H9 (cell line): Measurements from ENCODE around the gene PTPRN2. TPM values are rescaled to one million over a fixed set of nuclear protein-coding genes. Genes with fewer than 3 reads are reported as not detected.

ENCODE experiments used
- DNase-seq: peaks from one replicate; pipeline ENCODE4 v3.0.0-alpha.2; 2017
- H2AFZ ChIP-seq: one replicate; pipeline ENCODE4 v1.6.1; 2013; ENCODE audit warnings: mild to moderate bottlenecking, low read length, control low read depth, moderate library complexity
- H2AK5ac ChIP-seq: 2 replicates; pipeline ENCODE4 v1.6.1; 2013; ENCODE audit warnings: low read length, control low read depth, mixed read lengths; ENCODE audit not compliant: insufficient read length
- H2BK120ac ChIP-seq: one replicate; pipeline ENCODE4 v1.6.1; 2013; ENCODE audit warnings: low read depth, mild to moderate bottlenecking, low read length, control low read depth, inconsistent platforms; ENCODE audit not compliant: poor library complexity, severe bottlenecking
- H2BK12ac ChIP-seq: 2 replicates; pipeline ENCODE4 v1.6.1; 2013; ENCODE audit warnings: low read length, control low read depth, mixed read lengths, low read depth; ENCODE audit not compliant: insufficient read length
- H2BK15ac ChIP-seq: 2 replicates; pipeline ENCODE4 v1.6.1; 2013; ENCODE audit warnings: low read depth, low read length, control low read depth
- H2BK20ac ChIP-seq: one replicate; pipeline ENCODE4 v1.6.1; 2013; ENCODE audit warnings: low read depth, mild to moderate bottlenecking, low read length, control low read depth, inconsistent platforms; ENCODE audit not compliant: poor library complexity, severe bottlenecking
- H2BK5ac ChIP-seq: 2 replicates; pipeline ENCODE4 v1.6.1; 2013; ENCODE audit warnings: low read length, control low read depth, mixed read lengths; ENCODE audit not compliant: insufficient read length
- H3K14ac ChIP-seq: 2 replicates; pipeline ENCODE4 v1.6.1; 2013; ENCODE audit warnings: low read length, control low read depth; ENCODE audit not compliant: insufficient read depth
- H3K18ac ChIP-seq: 2 replicates; pipeline ENCODE4 v1.6.1; 2013; ENCODE audit warnings: low read depth, mild to moderate bottlenecking, mixed read lengths, low read length, control low read depth; ENCODE audit not compliant: insufficient read length
- H3K23ac ChIP-seq: 2 replicates; pipeline ENCODE4 v1.6.1; 2013; ENCODE audit warnings: low read length, control low read depth, mixed read lengths, low read depth; ENCODE audit not compliant: insufficient read length
- H3K23me2 ChIP-seq: 2 replicates; pipeline ENCODE4 v1.6.1; 2013; ENCODE audit warnings: low read depth, mild to moderate bottlenecking, mixed read lengths, low read length, control low read depth; ENCODE audit not compliant: insufficient read length, poor library complexity, severe bottlenecking
- H3K27ac ChIP-seq: 2 replicates; pipeline ENCODE4 v1.5.1; 2013; ENCODE audit warnings: low read length, control low read depth, mixed read lengths, low read depth; ENCODE audit not compliant: insufficient read length
- H3K27me3 ChIP-seq: 2 replicates; pipeline ENCODE4 v1.6.1; 2013; ENCODE audit warnings: low read length, control low read depth, inconsistent platforms; ENCODE audit not compliant: insufficient read depth
- H3K4ac ChIP-seq: 2 replicates; pipeline ENCODE4 v1.6.1; 2013; ENCODE audit warnings: low read depth, mild to moderate bottlenecking, control low read depth, inconsistent platforms, low read length, moderate library complexity
- H3K4me1 ChIP-seq: 2 replicates; pipeline ENCODE4 v1.6.1; 2013; ENCODE audit warnings: low read length, control low read depth, inconsistent platforms; ENCODE audit not compliant: insufficient read depth
- H3K4me2 ChIP-seq: 2 replicates; pipeline ENCODE4 v1.6.1; 2013; ENCODE audit warnings: low read length, control low read depth, mixed read lengths; ENCODE audit not compliant: insufficient read length, insufficient read depth
- H3K56ac ChIP-seq: 2 replicates; pipeline ENCODE4 v1.6.1; 2013; ENCODE audit warnings: low read depth, mild to moderate bottlenecking, mixed read lengths, low read length, control low read depth; ENCODE audit not compliant: insufficient read length
- H3K79me1 ChIP-seq: 2 replicates; pipeline ENCODE4 v1.6.1; 2013; ENCODE audit warnings: low read depth, mild to moderate bottlenecking, moderate library complexity, low read length, control low read depth, inconsistent platforms; ENCODE audit not compliant: insufficient read depth, poor library complexity, severe bottlenecking
- H3K79me2 ChIP-seq: 2 replicates; pipeline ENCODE4 v1.6.1; 2013; ENCODE audit warnings: low read length, control low read depth, inconsistent platforms; ENCODE audit not compliant: insufficient read depth
- H3K9ac ChIP-seq: 2 replicates; pipeline ENCODE4 v1.6.1; 2013; ENCODE audit warnings: low read length, control low read depth, mixed read lengths; ENCODE audit not compliant: insufficient read length; ENCODE audit errors: extremely low read depth
- H3K9me3 ChIP-seq: one replicate; pipeline ENCODE4 v1.6.1; 2013; ENCODE audit warnings: low read depth, low read length, inconsistent platforms; ENCODE audit not compliant: control insufficient read depth
- H3T11ph ChIP-seq: one replicate; pipeline ENCODE4 v1.6.1; 2013; ENCODE audit warnings: mild to moderate bottlenecking, low read length, control low read depth, inconsistent platforms
- H4K20me1 ChIP-seq: one replicate; pipeline ENCODE4 v1.6.1; 2013; ENCODE audit not compliant: control insufficient read depth, insufficient read length, insufficient read depth
- H4K5ac ChIP-seq: 2 replicates; pipeline ENCODE4 v1.6.1; 2013; ENCODE audit warnings: low read depth, mild to moderate bottlenecking, mixed read lengths, low read length, control low read depth; ENCODE audit not compliant: insufficient read length
- H4K8ac ChIP-seq: replicated peaks from 2 replicates; pipeline ENCODE4 v1.6.1; 2013; ENCODE audit warnings: low read length, control low read depth, mixed read lengths, low read depth; ENCODE audit not compliant: insufficient read length
- H4K91ac ChIP-seq: 2 replicates; pipeline ENCODE4 v1.6.1; 2013; ENCODE audit warnings: low read depth, mild to moderate bottlenecking, moderate library complexity, mixed read lengths, low read length, control low read depth; ENCODE audit not compliant: insufficient read length
- H3K27ac Mint-ChIP-seq, 3 experiments: 2 replicates in 2 of 3; 3 replicates in 1 of 3; pipeline ENCODE4 v1.8.0; 2020 to 2021; ENCODE audit warnings: mixed read lengths in 3 of 3, mild to moderate bottlenecking in 1 of 3, moderate library complexity in 1 of 3
- H3K27me3 Mint-ChIP-seq: 2 replicates; pipeline ENCODE4 v1.8.0; 2021; ENCODE audit warnings: low read depth, mild to moderate bottlenecking, moderate library complexity, mixed read lengths
- H3K36me3 Mint-ChIP-seq, 3 experiments: 2 replicates in 2 of 3; 3 replicates in 1 of 3; pipeline ENCODE4 v1.8.0; 2020 to 2021; ENCODE audit warnings: low read depth in 3 of 3, mixed read lengths in 3 of 3; ENCODE audit not compliant: insufficient read depth in 1 of 3
- H3K4me1 Mint-ChIP-seq, 2 experiments: 2 replicates each; pipeline ENCODE4 v1.8.0; 2020; ENCODE audit warnings: mixed read lengths in 2 of 2
- H3K4me3 Mint-ChIP-seq, 2 experiments: 2 replicates in 1 of 2; 3 replicates in 1 of 2; pipeline ENCODE4 v1.8.0; 2020 to 2021; ENCODE audit warnings: mild to moderate bottlenecking in 2 of 2, mixed read lengths in 2 of 2, moderate library complexity in 1 of 2
- H3K9me3 Mint-ChIP-seq, 2 experiments: 2 replicates in 1 of 2; 3 replicates in 1 of 2; pipeline ENCODE4 v1.8.0; 2020; ENCODE audit warnings: mild to moderate bottlenecking in 2 of 2, mixed read lengths in 2 of 2, moderate library complexity in 1 of 2
- WGBS: extraction: QIAGEN DNeasy Blood & Tissue Kit; methylation state at CpG from one replicate; pipeline ENCODE4 v1.1.7; 2013; ENCODE audit warnings: missing lambda C conversion rate, low lambda C conversion rate, mixed read lengths; ENCODE audit not compliant: insufficient read length; ENCODE audit errors: extremely low coverage; 5-methylcytosine and 5-hydroxymethylcytosine counted together
- total RNA-seq: library from RNA; stranded (reverse); gene quantifications from 2 replicates; pipeline ENCODE4 v1.2.1, GENCODE V29; 2021
- TF ChIP-seq, protein P1 (sequence below): fragments of 200-600 bp; sonication (generic); conservative IDR thresholded peaks from 3 replicates; pipeline ENCODE4 v1.8.0; 2021; ENCODE audit warnings: antibody characterized with exemption, mild to moderate bottlenecking

Gene PTPRN2
- total RNA-seq, 1 experiment from 2014 or later: 5.2 TPM

GRCh38 chr7:157674715-157675426 is 912.8 kb downstream of the PTPRN2 start:
- Histone ChIP-seq H3K4ac (no peak overlapping the region), H2BK5ac (no peak overlapping the region), H3K27me3 (peaks cover 5% of the 10 kb centered on the region; the same call in 1 of the 2 replicates), H4K20me1 (peaks cover 4% of the 10 kb centered on the region), H2BK15ac (no peak overlapping the region), H3K4me2 (no peak overlapping the region), H3K18ac (no peak overlapping the region), H3K9ac (no peak overlapping the region), H4K8ac (no peak overlapping the region), H2BK20ac (no peak overlapping the region), H3K79me1 (no peaks in the 10 kb centered on the region), H2AK5ac (no peak overlapping the region), H2AFZ (no peak overlapping the region), H2BK12ac (no peak overlapping the region), H3K14ac (no peak overlapping the region; the same call in 1 of the 2 replicates), H3K9me3 (no peaks in the 10 kb centered on the region), H3K23me2 (no peaks in the 10 kb centered on the region), H2BK120ac (no peak overlapping the region), H3K56ac (no peak overlapping the region), H4K91ac (no peak overlapping the region), H3K27ac (no peak overlapping the region), H3K79me2 (no peaks in the 10 kb centered on the region), H3K23ac (no peak overlapping the region), H4K5ac (no peak overlapping the region), H3T11ph (no peak overlapping the region), H3K4me1 (no peaks in the 10 kb centered on the region)
- TF ChIP-seq, protein P1, sequence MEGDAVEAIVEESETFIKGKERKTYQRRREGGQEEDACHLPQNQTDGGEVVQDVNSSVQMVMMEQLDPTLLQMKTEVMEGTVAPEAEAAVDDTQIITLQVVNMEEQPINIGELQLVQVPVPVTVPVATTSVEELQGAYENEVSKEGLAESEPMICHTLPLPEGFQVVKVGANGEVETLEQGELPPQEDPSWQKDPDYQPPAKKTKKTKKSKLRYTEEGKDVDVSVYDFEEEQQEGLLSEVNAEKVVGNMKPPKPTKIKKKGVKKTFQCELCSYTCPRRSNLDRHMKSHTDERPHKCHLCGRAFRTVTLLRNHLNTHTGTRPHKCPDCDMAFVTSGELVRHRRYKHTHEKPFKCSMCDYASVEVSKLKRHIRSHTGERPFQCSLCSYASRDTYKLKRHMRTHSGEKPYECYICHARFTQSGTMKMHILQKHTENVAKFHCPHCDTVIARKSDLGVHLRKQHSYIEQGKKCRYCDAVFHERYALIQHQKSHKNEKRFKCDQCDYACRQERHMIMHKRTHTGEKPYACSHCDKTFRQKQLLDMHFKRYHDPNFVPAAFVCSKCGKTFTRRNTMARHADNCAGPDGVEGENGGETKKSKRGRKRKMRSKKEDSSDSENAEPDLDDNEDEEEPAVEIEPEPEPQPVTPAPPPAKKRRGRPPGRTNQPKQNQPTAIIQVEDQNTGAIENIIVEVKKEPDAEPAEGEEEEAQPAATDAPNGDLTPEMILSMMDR: no peak
- no peaks in the 10 kb centered on the region for H3K9me3 Mint-ChIP-seq
- H3K4me1 Mint-ChIP-seq: peaks cover 19 to 48% of the 10 kb centered on the region in 2 experiments
- H3K4me3 Mint-ChIP-seq: no peak overlapping the region
- DNase-seq: peak; percentile 15
- no peaks in the 10 kb centered on the region; a peak in 1 of 7 replicates for H3K36me3 Mint-ChIP-seq
- WGBS: no CpG with 5 or more reads among the region's 30 CpGs
- H3K27ac Mint-ChIP-seq: no peak overlapping the region
- H3K27me3 Mint-ChIP-seq: peaks cover 100% of the 10 kb centered on the region
